NCI-H345 treated with DMSO at 0.1 percent for 48 hours (cell line): ENCODE results near the gene MYO7A.

ENCODE experiments used
- DNase-seq: peaks from one replicate; lab custom pipeline; 2025; ENCODE audit not compliant: unreplicated experiment; lab: John Stamatoyannopoulos, UW

MYO7A gene

DNA sequence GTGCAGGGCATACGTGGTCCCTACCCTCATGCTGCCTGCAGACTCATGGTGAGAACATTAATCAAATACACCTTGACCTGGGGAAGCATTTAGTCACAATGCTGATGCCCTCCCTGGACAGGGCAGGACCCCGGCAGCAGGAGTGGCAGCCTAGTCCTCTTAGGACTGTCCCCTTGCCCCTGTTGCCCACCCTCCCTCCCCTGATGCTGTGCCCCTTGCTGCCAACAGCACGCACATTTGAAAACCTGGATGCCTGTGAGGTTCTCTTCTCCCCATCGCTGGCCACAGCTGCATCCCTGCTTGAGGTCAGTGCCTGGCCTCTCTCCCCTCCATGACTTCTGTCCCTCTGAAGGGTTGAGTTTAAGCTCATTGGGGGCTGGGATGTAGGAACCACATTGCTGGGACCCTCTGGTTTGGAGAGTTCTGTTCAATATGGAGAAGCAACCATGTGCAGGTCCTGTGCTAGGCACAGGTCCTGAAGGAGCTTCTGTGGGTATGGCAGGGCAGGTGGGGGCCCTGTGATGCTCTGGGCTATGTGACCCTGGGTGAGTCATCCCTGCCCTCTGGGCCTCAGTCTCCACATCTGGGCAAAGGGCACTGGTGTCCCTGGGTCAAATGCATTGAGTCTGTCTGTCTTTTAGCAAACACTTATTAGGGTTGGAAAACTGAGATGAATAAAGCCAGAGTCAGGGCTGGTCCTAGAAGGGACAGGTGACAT lies 31.3 kb downstream of the MYO7A start:
- DNase-seq = no peak

DNA sequence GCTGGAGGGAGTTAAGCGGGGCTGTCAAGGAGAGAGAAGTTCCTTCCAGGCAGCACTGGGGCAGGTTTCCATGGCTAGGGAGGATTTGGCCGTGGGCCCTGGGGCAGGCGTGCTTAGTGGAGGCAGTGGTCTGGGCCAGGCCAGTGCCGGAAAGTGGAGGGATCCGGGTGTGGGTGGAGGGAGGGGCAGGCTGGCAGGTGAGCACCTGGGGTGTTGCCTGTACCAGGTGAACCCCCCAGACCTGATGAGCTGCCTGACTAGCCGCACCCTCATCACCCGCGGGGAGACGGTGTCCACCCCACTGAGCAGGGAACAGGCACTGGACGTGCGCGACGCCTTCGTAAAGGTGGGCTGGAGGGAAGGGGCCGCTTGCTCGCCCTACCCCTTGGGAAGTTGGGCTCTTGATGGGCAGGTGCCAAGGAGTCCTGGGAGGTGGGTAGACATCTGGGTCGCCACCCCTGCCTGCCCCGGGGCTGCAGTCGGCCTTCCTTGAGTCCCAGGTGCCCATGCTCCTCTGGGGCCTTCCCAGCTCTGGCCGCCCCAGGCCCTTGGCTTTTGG lies 32.0 kb downstream of the MYO7A start:
- no peak for DNase-seq

- no peak for DNase-seq
Observed at GRCh38 chr11:77163271-77163670, 35.2 kb downstream of the MYO7A start.

DNA sequence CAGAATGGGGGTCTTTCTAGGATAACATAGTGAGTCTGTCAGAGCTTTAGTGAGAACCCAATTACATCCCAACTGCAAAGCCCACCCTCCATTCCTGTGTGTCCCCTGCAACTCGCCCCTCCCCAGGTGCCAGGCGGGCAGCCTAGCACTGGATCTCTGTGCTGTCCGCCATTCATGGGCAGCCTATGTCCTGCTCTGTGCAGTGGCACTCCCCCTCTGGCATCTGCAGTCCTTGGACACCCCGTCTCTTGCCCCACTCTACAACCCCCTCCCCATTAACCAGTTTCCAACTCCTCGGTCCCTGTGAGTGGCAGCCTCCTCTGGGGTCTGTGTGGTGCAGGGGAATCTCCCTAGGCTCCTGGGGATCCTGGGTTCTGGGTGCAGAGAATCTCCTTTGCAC lies 37.0 kb downstream of the MYO7A start:
- no peak for DNase-seq

- DNase-seq = no peak
Observed at GRCh38 chr11:77166021-77166420, 38.0 kb downstream of the MYO7A start.

DNA sequence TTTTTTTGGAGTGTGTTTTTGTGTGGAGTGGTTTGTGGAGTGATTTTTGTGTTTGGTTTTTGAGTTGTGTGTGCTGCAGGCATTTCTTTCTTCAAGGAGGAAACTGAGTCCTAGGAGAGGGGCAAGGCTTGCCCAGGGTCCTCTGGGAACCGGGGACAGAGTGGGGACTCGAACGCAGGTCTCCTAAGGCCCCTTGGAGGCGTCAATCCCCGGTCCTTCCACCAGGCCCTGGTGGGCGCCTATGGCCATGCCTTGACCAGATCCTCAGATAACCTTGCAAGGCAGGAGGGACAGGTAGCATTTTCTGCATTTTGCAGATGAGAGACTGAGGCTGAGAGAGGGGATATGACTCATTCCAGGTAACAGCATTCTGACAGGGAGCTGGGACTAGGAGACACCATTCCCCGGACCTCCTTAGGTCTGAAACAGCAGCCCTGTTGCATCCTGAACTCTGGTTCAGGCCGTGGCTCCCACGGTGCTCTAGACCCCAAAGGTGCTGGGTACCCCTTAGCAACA lies 39.1 kb downstream of the MYO7A start:
- no peak for DNase-seq

DNA sequence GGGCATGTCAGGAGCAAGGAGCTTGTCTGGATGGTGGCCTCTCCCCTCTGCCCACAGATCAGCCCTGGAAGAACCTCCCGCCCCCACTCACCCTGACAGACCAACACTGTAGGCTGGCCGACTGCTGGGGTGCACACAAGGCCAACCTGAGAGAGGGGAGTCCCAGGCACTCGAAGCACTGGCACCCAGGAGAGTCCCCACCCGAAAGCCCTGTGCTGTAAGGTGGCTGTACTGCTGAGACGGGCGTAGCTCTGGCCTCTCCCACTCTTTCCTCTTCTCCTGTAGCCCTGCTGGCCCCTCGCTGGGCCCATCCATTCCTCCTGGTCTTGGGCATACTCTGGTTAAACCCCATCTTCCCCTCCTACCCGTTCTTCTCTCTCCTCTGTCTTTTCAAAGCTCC lies 39.7 kb downstream of the MYO7A start:
- no peak for DNase-seq

- no peak for DNase-seq
Observed at GRCh38 chr11:77170107-77170506, 42.1 kb downstream of the MYO7A start.

DNA sequence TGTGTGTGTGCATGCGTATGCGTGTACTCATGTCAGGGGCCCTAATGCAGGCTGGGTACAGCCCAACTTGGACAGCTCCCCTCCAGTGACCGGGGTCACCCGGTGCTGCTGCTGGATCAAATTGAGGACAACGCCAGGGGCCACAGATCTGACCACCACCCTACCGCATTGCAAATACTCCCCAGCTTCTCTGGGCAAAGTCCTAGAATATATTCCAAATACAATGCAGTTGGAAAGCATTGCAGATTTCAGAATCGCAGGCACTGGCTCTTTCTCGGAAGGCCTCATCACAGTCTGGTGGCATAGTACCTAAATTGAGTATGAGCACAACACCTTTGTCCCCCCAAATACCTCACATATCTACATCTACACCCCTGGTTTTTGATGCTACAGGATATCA lies 43.2 kb downstream of the MYO7A start:
- no peak for DNase-seq

DNA sequence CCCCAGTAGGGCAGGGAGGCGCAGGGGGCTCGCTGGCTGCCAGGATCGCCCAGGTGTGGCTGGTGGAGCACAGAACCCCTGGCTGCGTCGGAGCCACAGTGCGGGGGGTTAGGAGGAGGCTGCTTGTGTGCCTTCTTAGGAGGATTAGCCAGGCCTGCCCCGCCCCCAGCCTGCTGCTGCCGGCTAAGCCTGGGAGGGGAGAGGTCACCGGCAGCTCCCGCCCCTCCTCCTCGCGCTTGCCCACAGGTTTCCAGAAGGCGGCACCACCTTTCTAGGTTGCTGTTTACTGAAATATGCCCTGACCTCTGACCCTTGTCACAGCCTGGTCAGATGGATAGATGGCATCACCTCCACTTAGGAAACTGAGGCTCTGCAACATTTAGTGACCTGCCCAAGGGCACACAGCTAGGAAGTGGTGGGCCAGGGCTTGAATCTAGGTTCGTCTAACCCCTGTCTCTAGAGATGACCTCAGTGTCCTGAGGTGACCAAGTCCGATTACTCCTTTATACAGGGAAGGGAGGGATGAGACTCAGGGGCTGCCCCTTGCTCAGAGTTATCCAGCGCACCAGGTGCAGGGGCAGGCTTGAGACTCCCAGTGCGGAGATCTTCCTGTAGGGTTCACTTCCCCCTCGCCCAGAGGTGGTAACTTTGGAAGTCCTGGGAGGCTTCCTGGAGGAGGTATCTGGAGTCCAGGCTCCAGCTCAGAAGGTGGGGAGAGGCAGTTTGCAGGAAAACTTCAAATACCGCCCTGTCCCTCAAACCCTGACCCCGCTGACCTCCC lies 44.0 kb downstream of the MYO7A start:
- no peak for DNase-seq

- DNase-seq = no peak
Observed at GRCh38 chr11:77172666-77172982, 44.6 kb downstream of the MYO7A start.

- DNase-seq = no peak
Observed at GRCh38 chr11:77173494-77173893, 45.4 kb downstream of the MYO7A start.

DNA sequence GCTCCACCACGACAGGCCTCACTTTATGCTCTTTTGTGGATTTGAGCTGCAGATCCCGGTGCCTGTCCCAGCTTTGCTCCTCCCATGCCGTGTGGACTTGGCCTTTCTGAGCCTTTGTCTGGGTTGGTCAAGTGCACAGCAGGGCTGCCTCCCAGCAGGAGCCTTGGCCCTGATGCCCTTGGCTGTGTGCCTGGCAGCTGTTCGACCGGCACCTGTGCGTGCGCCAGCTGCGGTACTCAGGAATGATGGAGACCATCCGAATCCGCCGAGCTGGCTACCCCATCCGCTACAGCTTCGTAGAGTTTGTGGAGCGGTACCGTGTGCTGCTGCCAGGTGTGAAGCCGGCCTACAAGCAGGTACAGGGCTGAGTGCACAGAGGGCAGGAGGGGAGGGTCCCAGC lies 46.5 kb downstream of the MYO7A start:
- DNase-seq = no peak

GRCh38 chr11:77175021-77175842 lies 47.2 kb downstream of the MYO7A start:
- no peak for DNase-seq

GRCh38 chr11:77175869-77176539 lies 48.0 kb downstream of the MYO7A start:
- DNase-seq = no peak

DNA sequence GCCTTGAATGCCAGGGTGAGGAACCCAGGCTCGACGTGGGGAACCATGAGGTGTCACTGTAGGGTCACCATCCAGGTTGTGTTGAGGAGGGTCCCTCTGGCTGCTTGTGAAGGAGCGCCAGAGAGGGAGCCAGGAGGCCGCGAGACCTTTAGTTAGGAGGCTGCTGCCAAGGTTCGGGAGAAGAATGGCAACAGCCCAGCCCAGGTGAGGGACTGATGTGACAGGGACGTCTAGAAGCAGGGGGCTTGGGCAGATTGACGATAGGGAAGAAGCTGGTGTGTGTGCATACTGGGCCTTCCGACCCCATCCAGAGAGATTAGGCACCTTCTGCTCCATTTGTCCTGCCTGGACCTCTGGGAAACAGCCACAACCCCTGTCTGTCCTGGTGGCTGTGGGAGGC lies 49.0 kb downstream of the MYO7A start:
- no peak for DNase-seq

GRCh38 chr11:77178150-77178549 lies 50.1 kb downstream of the MYO7A start:
- no peak for DNase-seq

GRCh38 chr11:77179048-77179447 lies 51.0 kb downstream of the MYO7A start:
- DNase-seq = no peak

- no peak for DNase-seq
Observed at GRCh38 chr11:77179681-77180080, 51.6 kb downstream of the MYO7A start.

DNA sequence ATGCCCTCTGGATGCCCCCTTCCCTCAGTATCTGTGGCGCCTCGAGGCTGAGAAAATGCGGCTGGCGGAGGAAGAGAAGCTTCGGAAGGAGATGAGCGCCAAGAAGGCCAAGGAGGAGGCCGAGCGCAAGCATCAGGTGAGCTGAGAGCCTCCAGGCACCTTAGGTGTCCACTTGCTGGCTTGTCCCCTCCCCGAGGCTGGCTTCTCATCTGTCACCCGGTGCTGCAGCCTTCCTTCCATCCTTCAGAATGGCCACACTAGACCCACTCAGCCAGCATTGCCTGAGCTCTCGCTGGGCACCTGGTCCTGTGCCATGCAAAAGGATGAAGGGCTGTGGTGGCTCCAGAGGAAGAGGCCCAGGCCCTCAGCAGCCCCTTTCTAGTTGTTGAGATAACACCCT lies 52.3 kb downstream of the MYO7A start:
- no peak for DNase-seq

DNA sequence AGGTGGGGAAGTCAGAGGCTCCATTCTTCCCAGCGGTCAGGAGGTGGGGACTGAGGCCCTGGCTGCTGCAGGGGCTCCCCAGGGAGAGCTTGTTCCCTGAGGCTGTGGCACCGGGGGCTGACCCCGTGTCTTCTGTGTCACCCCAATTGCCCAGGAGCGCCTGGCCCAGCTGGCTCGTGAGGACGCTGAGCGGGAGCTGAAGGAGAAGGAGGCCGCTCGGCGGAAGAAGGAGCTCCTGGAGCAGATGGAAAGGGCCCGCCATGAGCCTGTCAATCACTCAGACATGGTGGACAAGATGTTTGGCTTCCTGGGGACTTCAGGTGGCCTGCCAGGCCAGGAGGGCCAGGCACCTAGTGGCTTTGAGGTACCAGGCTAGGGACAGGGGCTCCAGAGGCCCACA lies 53.2 kb downstream of the MYO7A start:
- DNase-seq = no peak
